Left cardiac atrium (tissue), 4 donors: ENCODE measurements around the gene TBX6. TPM values are rescaled to one million over a fixed set of nuclear protein-coding genes. Genes with fewer than 3 reads are reported as not detected.
"Not testable (repeated sequence)": the region's sequence is repeated elsewhere in the genome, so short reads cannot be mapped to it uniquely, and the experiment has no call there.

Experiments used
- ATAC-seq, 2 donors: fragments of 200-7000 bp; cut with Tn5 transposase; one replicate each; pipeline ENCODE4 v1.9.1; 2020; ENCODE audit warnings: mild to moderate bottlenecking in 2 of 2, moderate library complexity in 2 of 2
- DNase-seq: peaks from one replicate; pipeline ENCODE4 v3.0.0-alpha.2; 2020
- intact Hi-C, 2 donors: fragments of 100-400 bp; cut with DNase I; formaldehyde crosslinking; loops; one replicate each; pipeline versions ENCODE4 v1.14.1 to v1.15.1; 2022 to 2023
- total RNA-seq, 2 donors: library from RNA; stranded (reverse); fragmentation: NEBNext Ultra II Directional; extraction: Animal tissue kit (Norgen Biotek cat#: 25700); gene quantifications; one replicate each; pipeline ENCODE4 v1.2.1, GENCODE V29; 2021
- donor health status: DM: no; HTN: yes; CAD: no.
- donor health status: DM: no; HTN: yes; CAD: no; lungs with severe emphysema.
- donor health status: DM: yes; HTN: yes; CAD: no.
- donor health status: Dilated cardiomyopathy.

Gene TBX6
- total RNA-seq, 2 donors from 2014 or later = 0.55 to 0.80 TPM

GRCh38 chr16:30114833-30115232 is 23.1 kb upstream of the TBX6 start:
- intact Hi-C loops, DNase-seq, ATAC-seq: not testable (repeated sequence)

DNA sequence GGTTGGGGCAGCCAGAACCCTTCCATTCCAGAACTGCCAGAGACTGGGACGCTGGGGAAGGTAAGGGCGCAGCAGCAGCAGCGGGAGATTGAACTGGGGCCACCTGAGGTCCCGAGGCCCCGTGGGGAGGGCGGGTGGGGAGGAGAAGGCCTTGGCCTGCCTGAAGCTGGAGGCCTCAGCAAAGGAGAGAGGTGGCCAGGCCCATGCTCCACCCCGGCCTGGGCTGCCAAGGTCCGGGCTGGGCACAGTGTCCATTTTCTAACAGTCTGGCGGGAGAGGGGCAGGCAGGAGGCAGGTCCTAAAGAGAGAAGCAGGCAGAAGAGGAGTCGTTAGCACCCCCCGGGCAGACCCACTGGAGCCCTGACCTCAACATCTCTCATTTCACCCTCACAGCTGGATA is 22.7 kb upstream of the TBX6 start:
- ATAC-seq (no peak), DNase-seq (no peak)
- intact Hi-C loops = no loop called here

DNA sequence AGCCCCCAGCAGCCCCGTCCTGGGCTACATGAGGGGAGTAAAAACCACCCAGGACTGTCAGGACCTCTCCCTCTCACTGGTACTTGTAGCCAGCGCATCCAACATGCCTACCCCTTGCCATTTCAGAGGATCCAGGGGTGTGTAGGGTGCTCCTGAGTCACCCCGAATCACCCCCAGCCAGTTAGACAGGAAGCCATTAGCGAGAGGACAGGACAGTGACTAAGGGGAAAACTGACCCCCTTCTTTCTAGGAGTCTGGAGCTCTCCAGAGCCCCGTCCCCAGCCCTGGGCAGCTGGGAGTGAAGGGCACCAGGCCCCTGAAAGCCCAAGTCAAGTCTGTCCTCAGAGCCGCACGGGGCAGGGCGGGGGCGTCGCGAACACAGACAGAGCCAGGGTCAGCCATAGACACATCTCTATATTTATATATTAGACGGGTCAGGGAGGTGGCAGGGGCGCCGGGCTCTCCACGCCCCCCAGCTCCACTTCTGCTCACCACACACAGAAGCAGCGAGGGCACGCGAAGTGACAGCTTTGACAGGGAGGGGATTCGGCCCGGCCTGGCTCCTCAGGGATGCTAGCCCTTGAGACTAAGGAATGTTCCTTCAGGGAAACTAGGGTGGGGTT is 22.1 kb upstream of the TBX6 start:
- DNase-seq (no peak), ATAC-seq (no peak)
- intact Hi-C loops = no loop called here

GRCh38 chr16:30113031-30113710 is 21.4 kb upstream of the TBX6 start, which contains the start of gene GDPD3:
GDPD3 (minus strand) TSS chr16:30113537; CDS start chr16:30113478, 59 bp downstream.
- DNase-seq (no peak), ATAC-seq (peak; percentile 45 to 60)
- intact Hi-C loops = no loop called here

DNA sequence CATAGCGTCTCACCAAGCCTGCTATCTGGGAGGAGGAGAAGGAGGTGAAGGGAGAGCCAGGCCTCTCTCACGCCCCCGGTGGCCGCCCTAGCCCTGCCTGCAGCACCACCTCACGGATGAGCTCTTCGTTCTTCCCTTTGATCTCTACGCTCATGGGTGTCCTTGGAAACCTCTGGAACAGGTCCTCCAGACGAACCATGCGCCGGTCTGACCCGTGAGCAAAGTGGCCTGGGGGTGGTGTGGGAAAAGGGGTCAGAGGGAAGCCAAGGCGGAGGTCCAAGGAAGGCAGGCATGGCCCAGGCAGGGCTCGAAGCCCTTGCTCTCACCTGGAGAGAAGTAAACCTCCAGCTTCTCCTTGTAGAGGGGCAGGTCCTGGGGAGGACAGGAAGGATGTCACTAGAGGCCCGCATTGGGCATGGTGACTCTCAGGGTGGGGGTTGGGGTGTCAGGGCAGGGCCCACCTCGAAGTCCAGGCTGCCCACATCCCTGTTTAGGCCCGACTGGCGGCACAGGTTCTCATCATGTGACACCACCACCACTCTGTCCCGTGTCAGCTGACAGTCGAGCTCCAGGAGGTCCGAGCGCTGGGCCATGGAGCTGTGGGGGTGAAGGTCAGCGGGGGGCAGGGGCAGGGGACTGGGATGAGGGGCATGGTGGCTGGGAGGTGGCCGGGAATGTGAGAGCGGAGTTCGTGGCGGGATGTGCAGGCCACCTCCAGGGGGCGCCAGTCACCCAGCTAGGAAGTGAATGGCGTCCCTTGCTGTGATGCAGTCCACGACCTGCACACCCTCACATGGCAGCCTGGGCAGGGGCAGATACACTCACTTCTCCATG is 20.7 kb upstream of the TBX6 start:
- ATAC-seq (peak; percentile 32 to 70), DNase-seq (peak; percentile 72)
- intact Hi-C loops = no loop called here

- ATAC-seq (no peak), DNase-seq (no peak)
- intact Hi-C loops = no loop called here
These were observed 18.9 kb upstream of the TBX6 start for GRCh38 chr16:30110661-30111060.

DNA sequence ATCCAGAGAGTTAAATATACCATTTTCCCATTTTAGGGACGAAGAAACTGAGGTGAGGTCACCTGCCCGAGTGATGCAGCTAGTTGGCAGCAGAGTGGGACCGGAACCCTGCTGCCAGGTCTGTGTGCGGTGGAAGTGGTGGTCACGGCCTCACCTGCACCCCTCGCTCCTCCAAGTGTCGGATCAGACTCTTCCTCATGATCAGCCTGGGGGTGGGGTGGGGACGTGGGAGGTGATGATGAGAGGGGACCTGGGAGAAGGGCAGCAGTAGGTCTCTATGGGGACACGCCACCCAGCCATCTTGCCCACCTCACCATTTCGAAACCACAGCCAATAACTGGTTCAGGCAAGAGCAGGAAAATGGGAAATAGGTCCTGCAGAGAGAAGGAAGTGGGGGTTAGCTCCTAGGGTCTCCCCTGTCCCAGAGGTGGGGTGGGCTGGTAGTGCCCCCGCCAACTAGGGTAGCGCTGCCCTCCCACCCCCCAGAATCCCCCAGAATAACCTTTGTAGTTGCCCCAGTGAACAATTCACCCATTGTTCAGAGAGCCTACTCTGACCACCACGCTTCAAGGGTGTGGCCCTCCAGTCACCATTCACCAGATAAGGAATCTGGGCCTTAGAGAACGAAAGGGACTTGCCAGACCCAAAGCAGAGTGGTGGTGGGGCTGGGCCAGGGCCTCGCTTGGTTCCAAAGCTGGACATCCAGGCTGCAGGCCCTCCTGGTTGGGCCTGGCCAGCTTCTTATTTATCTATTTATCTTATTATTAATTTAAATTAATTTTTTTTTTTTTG is 16.5 kb upstream of the TBX6 start:
- ATAC-seq (no peak), DNase-seq (no peak)
- intact Hi-C loops = no loop called here

DNA sequence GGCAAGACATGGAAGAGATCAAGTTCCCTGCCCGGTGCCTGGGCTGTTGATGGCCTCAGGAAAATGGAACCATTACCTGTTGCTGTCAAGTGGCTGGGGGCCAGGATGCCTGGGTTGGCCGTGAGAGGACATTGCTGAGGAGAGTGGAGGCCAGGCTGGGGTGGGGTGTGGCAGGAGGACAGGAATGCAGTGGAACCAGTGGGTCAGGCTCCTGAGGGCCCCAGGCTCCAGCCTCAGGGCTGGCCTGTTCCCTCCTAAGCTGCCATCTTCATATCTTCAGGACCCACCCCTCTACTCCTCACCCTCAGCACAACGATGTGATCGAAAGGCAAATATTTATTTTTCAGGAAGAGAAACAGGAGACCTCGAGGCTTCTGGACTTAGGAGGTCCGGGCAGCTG is 12.8 kb upstream of the TBX6 start:
- DNase-seq (no peak), ATAC-seq (no peak)
- intact Hi-C loops = no loop called here

GRCh38 chr16:30104090-30104489 is 12.4 kb upstream of the TBX6 start:
- intact Hi-C loops = no loop called here

GRCh38 chr16:30096862-30097563 is 5.3 kb upstream of the TBX6 start:
- ATAC-seq = no peak
- DNase-seq = no peak
- intact Hi-C loops = loop anchor here in 1 of 2 donors (10.0 kb wide), 3 partner anchors 52 to 558 kb away; partner anchors contain the start of genes FBRS, PRR14 and ZNF771

More at GRCh38 chr16:30104090-30104489, 12.4 kb upstream of the TBX6 start:
- no peak for DNase-seq
- ATAC-seq = no peak

DNA sequence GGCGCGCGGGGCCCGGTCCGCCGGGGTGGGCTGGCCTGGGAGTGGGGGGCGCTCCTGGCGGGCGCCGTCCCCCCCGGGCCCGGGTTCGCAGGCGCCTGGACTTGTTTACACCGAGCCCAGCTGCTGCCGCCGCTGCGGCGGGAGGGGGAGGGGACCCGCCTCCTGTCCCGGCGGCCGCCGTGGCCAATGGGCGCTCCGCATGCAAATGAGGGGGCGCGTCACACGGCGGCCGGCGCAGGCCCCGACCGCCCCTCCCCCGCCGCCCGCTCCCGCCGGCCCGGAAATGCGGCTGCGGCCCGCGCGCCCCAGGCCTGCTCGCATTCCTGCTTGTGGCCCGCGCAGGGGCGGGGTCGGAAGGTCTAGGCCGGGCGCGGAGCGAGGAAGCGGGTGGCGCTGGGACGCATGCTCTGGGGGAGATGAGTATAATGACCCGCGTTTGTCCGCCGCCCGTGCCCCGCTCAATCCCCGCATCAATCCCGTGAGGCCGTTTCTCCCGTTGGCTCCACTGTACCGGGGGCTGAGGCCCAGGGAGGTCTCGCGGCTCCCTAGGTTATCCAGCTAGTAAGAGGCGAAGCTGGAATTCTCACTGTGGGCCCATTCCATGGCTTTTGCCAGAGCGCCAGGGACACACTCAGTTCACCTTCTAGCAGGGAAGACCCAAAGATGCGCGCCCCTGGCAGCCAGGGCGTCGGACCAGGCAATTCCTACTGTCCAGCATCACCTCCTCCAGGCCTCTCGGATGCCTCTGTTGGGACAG is 4.6 kb upstream of the TBX6 start, which contains the start of gene YPEL3:
Gene YPEL3 (minus strand): TSS at position 109 of the 757 bp plus-strand sequence. CDS start 731 bp downstream, outside the sequence.
- ATAC-seq = peak; percentile 73 to 83
- intact Hi-C loops = loop anchor here in 1 of 2 donors (10.0 kb wide), 3 partner anchors 51 to 559 kb away; partner anchors contain the start of genes FBRS, PRR14 and ZNF771
- peak; percentile 95 for DNase-seq

DNA sequence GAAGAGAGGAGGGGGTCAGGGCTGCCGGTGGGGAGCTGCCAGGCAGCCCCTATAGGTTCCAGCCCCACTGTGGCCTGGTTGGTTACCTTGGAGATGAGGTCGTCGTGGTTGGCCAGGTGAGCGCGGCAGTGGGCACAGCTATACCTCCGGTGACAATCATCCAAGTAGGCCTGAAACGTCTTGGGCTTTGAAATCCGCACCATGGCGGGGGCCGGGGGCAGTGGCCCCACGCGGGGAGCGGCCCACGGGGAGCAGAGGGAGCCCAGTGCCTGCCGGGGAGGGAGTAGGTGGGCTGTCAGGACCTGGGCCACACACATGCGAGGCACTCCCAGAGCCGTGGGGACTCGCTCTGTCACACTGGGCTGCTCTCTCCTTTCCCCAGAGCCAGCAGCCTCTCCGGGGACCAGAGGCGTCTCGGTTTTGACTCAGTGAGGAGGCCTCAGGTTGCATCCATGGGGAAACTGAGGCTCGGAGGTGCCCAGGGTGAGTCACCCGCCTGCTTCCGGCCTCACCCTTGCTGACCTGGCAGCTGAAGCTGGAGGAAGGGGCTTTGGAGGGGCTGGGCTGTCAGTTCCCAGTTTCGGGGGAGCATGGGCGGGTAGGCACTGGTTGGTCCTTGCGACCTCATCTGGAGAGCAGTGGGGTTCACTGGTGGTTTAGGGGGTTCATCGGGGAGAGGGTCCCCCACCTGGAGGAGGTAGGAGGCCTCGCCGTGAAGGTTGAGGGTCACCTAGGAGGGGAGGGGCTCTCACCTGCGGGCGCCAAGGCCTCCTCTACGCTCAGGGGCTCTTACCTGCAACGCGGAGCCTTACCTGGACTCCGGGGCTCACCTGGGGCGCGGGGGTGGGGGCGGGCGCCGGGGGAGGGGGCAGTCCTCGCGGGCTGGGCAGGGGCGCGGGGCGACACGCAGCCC is 3.7 kb upstream of the TBX6 start:
- no peak for DNase-seq
- ATAC-seq = no peak
- intact Hi-C loops = loop anchor here in 1 of 2 donors (10.0 kb wide), 3 partner anchors 51 to 559 kb away; partner anchors contain the start of genes FBRS, PRR14 and ZNF771

- DNase-seq (no peak), ATAC-seq (no peak)
- intact Hi-C loops = loop anchor here in 1 of 2 donors (10.0 kb wide), 3 partner anchors 50 to 560 kb away; partner anchors contain the start of genes FBRS, PRR14 and ZNF771
These were observed 2.9 kb upstream of the TBX6 start for GRCh38 chr16:30094541-30095165.

DNA sequence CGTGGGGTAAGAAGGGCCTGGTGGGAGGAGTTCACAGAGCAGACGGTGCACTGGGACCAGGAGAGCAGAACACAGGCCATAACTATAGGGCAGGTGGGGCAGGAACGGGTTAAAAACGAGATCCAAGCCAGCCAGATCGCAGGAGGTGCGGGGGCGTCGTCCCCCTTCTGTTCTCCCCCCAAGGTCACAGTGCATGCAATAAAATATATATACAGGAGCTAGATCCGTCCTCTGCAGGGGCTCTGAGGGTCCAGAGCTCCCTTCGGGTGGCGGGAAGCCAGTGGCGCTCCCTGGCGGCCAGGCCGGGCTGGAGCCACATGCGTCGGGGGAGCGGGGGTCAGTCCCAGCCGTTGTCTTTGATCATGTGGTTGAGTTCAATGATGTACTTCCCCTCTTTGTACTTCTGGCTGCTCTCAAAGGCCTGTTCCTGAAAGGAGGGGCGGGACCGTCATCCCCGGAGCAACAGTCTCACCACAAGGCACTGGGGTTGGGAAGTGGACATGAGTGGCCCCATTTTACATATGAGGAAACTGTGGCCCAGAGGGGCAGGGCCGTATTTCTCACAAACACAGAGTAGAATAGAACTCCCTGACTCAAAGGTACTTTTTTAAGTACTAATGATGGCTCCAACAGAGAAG is 768 bp upstream of the TBX6 start:
- ATAC-seq = peak; percentile 33 to 62

More for the DNA sequence above, 768 bp upstream of the TBX6 start:
- intact Hi-C loops = loop anchor here in 1 of 2 donors (10.0 kb wide), 3 partner anchors 48 to 562 kb away; partner anchors contain the start of genes FBRS, PRR14 and ZNF771
- DNase-seq = peak; percentile 87
